Vagina (tissue), 2 donors: ENCODE results near the gene RNU6-1.
A peak's percentile ranks its signal among the peaks of the same experiment; 100 is the strongest.

Experiments
- POLR2A ChIP-seq, 2 donors: fragments of 450-650 bp; IDR thresholded peaks; one replicate each; pipeline ENCODE4 v1.6.1; 2017; ENCODE audit warnings: antibody characterized with exemption in 2 of 2, mild to moderate bottlenecking in 2 of 2, moderate library complexity in 2 of 2
- POLR2AphosphoS5 ChIP-seq, 2 donors: sonication (generic); formaldehyde crosslinking; IDR thresholded peaks; one replicate each; pipeline ENCODE4 v1.9.0; 2017; ENCODE audit warnings: antibody characterized with exemption in 2 of 2, mild to moderate bottlenecking in 2 of 2, low read depth in 1 of 2; ENCODE audit not compliant: insufficient read depth in 1 of 2
- TF ChIP-seq, protein P1 (sequence below), 3 experiments: fragments of 450-650 bp in 2 of 3; fragments of 200-600 bp in 1 of 3; sonication (generic) in 1 of 3; IDR thresholded peaks; one replicate each; pipeline ENCODE4 v1.5.1; 2017 to 2019; ENCODE audit warnings: antibody characterized with exemption in 3 of 3, mild to moderate bottlenecking in 2 of 3, moderate library complexity in 2 of 3

DNA sequence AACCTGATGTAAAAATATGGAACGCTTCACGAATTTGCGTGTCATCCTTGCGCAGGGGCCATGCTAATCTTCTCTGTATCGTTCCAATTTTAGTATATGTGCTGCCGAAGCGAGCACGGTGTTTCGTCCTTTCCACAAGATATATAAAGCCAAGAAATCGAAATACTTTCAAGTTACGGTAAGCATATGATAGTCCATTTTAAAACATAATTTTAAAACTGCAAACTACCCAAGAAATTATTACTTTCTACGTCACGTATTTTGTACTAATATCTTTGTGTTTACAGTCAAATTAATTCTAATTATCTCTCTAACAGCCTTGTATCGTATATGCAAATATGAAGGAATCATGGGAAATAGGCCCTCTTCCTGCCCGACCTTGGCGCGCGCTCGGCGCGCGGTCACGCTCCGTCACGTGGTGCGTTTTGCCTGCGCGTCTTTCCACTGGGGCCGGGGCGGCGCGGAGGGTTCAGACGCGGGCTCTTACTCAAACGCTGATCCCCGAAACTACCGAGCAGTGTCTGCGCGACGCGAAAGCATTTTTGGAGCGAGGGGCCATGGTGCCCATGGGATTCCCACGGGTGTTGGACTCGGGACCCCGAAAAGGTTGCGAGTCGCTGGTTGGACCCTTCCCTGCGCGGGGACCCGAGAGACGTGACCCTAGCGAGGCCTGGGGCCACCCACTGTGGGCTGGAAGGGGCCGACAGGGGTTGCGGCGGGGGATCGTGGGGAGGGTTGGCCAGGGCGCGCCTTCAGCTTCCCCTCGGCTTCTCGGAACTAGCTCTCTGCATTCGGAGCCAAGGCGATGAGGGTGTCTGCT is at the start of gene RNU6-1:
- TF ChIP-seq POLR2AphosphoS5 (IDR thresholded peaks at IDR 0.05; ENCODE audit: insufficient read depth in 1 of 2, low read depth in 1 of 2) (peak; percentile 98 to 99), POLR2A (IDR thresholded peaks at IDR 0.05) (peak in 1 of 2 donors; percentile 92)
- TF ChIP-seq, protein P1, sequence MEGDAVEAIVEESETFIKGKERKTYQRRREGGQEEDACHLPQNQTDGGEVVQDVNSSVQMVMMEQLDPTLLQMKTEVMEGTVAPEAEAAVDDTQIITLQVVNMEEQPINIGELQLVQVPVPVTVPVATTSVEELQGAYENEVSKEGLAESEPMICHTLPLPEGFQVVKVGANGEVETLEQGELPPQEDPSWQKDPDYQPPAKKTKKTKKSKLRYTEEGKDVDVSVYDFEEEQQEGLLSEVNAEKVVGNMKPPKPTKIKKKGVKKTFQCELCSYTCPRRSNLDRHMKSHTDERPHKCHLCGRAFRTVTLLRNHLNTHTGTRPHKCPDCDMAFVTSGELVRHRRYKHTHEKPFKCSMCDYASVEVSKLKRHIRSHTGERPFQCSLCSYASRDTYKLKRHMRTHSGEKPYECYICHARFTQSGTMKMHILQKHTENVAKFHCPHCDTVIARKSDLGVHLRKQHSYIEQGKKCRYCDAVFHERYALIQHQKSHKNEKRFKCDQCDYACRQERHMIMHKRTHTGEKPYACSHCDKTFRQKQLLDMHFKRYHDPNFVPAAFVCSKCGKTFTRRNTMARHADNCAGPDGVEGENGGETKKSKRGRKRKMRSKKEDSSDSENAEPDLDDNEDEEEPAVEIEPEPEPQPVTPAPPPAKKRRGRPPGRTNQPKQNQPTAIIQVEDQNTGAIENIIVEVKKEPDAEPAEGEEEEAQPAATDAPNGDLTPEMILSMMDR (IDR thresholded peaks at IDR 0.05): peak in 1 of 3 experiments; percentile 22
